GM18867 (cell line): ENCODE data around the gene PIEZO2.
A peak's percentile ranks its signal among the peaks of the same experiment; 100 is the strongest.

ENCODE experiments used
- ATAC-seq: cut with Tn5 transposase; IDR thresholded peaks from one replicate; pipeline ENCODE4 v1.9.1; 2021; ENCODE audit warnings: mild to moderate bottlenecking, moderate library complexity; ENCODE audit not compliant: unreplicated experiment

PIEZO2 gene

DNA sequence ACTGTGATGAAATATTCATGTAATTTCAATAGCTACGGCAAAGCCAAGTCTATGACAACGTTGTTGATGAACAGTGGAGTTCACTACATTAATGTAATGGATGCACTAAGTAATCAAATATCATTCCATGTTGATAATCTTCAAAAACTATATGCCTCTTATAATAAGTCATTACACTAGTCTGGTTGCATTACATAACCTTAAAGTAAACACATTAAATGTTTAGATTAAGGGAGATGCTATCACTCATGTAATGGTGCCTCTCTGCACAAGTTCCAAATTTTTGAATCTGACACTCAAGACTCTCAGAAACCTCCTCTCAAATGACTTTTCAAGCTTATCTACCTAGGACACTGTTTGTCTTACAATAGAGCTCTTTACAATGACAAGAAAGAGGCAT is 35.4 kb downstream of the PIEZO2 start:
- no peak for ATAC-seq

DNA sequence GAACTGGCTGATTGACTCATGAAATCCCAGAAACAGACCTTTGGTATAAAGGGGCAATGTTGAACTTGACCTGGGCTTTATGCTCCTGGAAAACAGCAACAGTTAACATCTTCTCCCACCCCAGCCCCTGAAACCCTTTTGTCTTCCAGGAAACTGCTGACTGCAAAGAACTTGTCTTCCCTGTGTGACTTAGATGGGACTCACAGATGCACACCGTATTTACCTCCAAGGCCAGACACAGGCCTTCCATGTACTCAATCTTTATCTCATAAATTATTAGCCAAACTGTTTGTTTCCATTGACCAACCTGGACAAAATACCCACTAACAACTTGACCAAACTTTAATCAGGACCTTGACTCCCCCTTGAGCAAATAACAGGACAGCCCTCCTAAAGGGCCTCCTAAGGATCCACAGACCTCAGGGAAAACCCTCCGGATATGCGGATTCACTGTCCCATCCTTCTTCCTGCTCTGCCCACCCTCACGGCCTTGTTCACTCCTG is 36.3 kb downstream of the PIEZO2 start:
- no peak for ATAC-seq

DNA sequence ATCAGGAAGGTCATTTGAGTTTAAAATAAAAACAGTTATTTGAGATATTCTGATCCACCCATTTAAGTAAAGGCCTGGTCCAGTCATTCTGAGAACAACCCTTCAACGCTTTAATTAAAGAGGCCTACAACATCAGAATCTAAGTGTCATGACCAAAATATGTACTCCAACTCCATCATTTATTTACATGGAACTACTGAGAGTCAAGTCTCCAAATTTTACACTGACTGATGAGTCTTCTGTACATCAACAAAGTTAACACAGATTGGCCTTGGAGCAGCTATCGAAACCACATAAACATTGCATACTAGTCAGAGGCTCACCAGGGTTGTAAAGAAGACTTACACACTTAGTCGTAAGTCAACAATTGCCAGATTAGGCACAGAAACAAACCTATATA is 37.1 kb downstream of the PIEZO2 start:
- ATAC-seq, result no peak

DNA sequence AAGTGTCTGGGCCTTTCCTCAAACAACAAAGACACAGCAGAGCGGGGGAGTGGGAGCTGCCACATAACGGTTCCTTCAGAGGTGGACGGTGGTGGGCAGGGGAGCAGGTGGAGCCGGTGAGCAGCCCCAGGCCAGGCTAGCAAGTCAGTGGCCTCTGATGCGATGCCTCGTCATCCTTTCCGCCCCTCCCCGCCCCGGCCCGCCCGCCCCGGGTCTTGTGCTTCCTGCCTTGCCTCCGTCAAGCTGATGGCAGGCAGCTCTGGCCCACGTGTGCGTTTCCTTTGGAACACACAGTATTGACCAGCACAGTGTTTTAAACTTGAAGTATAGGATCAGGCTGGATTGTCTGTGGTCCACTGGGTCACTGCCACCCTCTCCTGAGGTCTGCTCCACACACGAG is 38.9 kb downstream of the PIEZO2 start:
- no peak for ATAC-seq

DNA sequence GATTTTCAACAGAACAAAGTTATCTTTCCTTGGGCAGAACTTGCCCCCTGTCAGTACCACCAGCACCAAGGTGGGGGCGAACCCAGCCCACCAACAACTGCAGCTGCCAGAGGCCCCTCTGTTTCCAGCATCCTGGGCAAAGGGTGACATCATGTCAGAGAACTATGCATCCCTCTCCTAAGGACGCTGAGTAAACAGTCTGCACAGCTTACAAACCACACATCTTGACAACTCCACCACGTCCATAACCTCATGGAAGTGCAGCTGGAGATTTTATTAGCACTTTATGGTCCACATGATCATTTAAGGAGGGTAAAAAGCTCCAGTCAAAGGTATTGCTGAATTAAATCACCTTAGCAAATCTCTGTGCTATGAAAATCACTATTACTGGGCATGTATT is 40.4 kb downstream of the PIEZO2 start:
- ATAC-seq, result no peak

DNA sequence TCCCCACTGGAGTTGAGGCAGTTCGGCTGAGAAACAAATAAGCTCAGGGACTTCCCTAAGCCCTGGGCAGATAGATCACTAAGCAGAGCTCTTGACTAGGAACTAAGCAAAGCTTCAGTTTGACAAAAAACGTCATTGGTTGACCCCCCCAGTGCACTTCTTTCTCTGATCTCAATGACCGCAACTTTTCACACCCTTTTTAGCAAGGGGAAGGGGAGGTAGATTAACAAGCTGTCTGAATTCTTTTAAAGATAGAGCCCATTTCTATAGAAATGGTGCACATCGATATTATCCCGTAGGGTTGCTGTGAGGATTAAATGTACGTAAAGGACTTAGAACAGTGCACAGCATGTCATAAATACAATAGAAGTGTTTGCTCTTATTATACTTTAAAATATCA is 42.5 kb downstream of the PIEZO2 start:
- ATAC-seq, result no peak

DNA sequence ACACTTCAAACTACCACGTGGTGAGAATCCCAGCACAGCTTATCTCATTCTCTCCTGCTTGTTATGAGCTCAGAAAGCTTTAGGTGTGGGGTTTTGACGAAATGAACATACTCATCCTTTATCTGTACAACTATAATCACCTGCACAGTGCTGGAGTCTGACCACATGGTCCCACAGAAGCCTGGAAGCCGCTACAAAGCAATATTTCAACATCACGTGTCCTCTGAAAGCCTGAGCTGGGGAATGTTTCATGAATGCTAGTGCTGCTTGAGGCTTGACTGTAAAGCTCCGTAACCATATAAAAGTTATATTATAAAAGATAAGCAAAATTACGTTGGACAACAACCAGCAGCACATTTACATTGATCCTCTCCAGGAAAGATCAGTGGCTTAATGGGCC is 43.9 kb downstream of the PIEZO2 start:
- ATAC-seq, result no peak

DNA sequence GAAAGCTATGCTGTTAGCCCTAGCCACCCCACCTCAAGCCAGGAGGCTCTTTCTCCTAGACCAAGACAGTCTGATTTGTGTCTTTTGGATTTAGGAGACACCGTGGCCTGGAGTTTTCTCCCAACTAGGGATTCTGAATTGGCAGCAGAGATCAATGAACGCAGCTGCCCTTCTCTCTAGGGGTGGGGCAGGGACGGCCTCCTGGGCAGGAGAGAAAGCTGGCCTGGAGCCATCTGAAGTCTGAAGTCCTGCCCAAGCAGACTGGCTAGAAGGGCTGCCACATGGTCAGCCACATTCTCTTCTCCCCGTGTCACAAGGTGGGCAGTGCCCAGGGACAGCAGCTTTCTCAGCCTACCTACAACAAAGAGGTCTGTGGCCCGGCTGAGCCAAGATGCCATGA is 45.1 kb downstream of the PIEZO2 start:
- ATAC-seq, result no peak

DNA sequence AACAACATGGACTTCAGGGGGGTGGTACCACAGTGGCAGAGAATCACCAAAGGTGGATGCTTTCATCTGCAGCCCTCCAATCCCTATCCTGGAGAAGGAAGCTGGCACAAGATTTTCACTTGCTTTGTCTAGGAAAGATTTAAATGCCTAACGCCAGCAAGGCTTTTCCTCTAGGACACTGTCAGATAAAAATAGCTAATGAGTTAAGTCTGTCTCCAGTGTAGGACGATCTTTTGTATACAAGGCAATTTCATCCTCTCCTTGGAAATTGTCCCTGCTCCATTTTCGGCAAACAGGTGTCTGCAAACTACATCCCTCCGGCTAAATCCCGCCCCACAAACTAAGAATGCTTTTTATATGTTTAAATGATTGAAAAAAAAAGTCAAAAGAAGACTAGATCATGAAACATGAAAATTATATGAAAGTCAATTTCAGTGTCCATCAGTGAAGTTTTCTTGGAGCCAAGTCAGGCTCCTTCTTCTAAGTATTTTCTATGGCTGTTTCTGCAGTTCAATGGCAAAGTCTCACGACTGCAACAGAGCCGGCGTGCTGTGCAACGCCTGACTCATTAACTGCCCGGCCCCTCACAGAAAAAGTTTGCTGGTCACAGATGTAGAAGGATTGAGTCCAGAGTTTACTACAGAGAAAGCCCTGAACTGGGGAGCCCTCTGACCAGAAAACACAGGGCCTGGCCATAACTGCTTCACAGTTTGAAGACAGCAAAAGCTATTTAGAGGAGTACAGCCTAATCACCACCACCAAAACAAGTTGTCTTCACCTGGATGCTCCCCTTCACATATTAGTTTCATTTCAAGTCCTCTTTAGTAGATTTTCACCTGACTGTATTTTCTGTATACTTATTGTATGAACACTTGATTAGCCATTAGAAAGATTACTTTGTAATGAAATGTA is 52.3 kb downstream of the PIEZO2 start:
- ATAC-seq, result no peak

DNA sequence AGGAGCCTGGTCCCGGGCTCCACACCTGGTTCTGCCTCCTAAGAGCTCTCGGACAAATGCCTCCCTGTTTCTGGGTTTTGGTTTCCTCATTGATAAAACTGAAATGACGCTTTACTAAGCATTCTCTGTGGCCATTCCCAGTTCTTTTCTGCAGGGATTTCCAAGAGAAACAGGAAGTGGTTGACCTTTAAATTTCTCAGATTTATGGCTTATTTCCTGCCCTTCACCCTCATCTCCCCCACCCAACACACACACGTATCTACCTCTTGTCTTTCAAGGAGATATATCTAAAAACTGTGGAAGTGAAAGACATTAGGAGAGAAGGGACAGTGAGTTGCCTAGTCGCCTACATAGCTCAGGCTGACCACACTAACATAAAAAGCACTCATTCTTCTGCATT is 53.0 kb downstream of the PIEZO2 start:
- ATAC-seq, result no peak

DNA sequence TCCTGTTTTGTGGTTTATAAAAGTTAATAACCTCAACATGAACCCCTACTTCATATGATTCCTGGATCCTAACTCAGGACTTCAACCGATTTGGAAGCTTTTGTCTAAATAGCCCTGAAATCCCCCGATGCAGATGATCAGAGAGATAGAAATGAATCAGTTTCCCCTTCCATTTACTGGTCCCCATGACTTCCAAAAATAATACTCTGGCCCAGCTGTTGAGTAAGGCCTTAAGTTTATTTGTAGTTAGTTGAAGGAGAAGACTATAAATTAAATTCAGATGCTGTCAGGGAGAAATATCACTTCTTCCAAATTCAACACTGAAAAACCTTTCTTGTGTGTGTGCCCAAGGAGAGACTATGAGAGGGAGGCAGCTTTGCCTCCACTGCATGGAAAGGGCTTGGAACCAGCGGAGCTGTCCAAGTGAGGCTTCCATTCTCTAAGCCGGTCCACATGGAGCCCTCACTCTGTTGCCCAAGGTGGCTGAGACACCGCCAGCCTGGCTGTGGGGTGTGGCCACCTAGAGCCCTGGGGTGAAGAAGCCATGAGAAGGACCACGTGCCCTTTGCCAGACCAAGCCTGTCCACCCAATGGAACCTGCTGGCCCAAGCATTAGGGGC is 53.6 kb downstream of the PIEZO2 start:
- no peak for ATAC-seq

DNA sequence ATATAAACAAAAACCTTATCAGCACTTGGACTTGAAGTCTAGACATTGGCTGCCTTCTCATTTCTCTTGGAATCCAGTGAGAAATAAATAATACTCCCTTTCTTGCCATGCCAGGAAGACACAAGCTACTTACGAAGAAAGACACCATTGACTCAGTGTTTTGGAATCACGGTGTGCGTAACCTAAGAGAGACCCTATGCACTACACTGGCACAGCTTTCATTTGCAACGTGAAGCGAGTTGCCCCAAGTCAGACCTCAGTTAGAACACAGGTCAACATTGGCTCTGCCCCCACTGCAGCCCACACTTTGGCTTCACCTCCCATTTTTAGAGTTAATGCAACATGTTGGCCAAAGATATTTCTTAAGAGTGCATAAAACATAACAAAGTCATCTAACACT is 54.2 kb downstream of the PIEZO2 start:
- no peak for ATAC-seq

DNA sequence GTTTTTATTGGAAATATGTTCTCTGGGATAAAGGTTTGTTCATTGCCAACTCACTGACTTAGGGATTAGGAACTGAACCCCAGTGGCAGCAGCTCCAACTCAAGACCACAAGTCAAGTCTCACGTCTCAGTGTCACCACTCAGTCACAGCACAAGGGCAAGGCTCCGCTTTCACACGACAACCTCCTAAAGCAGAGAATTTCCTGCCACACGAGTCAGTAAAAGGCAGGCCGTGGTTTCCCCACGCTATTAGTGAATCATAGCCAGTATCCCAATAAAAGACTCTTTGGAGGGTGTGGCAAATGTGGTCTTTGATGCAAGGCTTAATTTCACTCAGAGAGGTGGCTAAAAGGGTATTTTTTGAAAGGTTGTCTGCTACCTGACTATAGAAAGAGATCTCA is 57.6 kb downstream of the PIEZO2 start:
- no peak for ATAC-seq

DNA sequence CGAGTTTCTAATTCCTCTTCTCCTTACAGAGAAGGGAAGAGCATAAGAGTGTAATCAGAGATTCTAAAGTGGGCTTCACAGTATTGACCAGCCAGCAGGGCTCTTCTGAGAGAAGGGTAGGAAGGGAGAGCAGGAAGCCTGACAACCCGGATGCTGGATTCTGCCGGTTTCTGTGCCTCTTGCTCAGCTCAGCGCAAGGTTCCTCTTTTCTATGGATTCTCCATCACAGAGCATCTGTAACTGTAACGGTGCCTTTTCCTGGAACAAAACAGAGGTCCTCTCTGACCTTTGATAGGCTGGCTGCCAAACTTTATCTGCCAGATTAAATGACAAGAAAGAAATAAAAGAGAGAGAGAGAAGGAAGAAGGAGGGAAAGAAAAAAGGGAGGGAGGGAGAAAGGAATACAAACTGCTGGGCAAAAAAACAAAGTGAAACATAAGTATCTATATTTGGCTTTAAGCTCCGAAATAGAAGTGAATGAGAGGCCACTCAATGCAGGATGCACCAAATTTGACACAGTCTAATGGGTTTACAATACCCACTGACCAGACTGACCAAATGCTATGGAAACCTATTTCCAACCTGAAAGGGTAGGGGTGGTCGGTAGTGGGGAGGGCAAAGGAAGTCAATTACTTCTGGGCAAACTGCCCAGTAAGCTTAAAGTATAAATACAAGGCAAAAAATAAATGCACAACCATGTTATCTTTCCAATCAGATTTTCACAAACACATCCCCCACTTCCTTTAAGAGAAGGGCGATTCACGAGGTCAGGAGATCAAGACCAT is 59.2 kb downstream of the PIEZO2 start:
- ATAC-seq, result no peak

DNA sequence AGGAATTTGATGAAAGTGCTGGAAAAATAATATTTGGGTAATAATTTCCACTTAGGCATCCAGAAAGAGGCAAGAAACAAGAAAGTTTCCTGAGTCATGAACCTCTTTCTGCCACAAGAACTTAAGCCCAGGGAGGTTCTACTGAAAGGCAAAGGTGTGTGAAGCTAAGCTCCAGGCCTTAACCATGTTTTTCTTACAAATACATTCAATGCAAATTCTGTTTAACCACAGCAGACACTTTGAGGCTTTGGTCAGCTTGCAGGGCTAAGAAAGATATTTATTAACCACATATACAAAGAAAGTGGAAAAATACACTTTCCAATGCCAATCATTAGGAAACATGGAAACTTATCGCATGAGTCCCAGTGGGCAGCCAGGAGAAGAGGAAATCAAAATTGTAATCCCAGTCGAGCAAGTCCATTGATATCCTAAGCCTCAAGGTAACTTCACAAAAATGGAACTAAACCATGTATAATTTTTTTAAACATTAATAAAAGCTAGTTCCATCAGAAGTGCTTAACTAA is 68.3 kb downstream of the PIEZO2 start:
- ATAC-seq, result peak; percentile 76

DNA sequence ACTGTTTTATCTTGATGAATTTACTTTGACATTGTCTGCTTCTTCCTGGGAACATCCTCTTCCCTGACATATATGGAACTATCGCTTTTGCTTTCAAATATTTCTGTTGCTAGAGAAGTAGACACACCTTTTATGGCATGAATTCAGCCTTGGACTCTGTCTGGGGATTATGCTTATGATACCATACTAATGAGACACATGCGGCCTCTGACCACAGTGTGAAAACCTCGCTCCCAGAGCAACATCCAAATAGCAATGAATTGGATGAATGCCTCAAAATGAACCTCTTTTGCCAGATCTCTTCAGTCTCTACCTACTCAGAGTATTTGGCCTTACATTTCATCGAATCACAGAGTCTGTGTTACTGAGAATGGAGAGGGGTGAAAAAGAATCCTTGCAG is 70.9 kb downstream of the PIEZO2 start:
- no peak for ATAC-seq

DNA sequence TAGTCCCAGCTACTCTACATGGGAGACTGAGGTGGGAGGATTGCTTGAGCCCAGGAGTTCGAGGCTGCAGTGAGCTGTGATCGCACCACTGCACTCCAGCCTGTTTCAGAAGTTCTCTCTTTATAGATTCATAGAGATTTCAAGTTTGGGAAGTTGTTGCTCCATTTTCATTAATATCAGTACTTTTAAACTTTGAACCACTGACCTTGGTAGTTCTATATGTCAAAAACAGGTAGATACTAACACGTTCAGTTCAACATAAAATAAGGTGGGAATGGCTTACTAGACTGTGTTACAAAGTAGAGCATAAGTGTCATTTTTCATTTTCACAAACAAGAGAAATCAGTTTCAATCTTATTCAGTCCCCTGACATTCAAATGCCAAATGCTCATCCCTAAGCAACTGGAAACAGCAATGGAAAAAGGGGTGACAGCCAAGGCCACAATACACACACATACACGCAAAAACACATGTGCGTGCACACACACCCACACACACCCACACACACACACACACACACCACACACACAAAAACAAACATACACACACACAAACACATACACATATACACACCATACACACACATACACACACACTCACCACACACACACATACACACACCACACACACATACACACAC is 71.7 kb downstream of the PIEZO2 start:
- ATAC-seq, result no peak

DNA sequence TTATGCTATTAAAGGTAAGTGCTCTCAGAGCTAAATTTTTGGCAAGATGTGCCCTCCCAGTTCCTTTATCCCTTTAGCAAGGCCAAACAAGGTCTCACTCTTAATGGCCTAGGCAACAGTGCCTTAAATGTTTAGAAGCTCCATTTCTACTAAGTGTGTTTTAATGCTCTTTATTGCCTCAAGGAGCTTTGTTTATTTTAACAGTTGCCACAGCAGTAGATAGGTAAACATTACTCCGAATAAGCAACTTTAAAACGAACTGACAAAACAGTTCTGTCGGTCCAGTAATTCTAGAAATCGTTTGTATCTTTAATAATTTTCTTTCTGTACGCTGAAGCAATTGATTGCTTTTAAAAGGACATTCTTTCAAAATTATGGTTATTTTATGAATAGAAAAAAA is 74.5 kb downstream of the PIEZO2 start:
- ATAC-seq, result no peak

DNA sequence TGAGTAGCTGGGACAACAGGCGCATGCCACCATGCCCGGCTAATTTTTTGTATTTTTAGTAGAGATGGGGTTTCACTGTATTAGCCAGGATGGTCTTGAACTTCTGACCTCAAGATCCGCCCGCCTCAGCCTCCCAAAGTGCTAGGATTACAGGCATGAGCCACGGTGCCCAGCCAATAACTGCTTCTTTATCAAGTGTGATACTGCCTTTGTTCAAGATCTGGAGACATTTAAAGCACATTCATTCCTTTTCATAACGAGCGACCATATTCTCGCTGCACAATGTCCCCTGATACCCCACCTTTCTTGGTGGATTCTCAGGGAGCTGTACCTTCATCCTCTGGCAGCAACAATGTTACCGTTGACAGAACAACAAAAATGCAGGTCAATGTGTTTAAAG is 75.4 kb downstream of the PIEZO2 start:
- ATAC-seq, result no peak

DNA sequence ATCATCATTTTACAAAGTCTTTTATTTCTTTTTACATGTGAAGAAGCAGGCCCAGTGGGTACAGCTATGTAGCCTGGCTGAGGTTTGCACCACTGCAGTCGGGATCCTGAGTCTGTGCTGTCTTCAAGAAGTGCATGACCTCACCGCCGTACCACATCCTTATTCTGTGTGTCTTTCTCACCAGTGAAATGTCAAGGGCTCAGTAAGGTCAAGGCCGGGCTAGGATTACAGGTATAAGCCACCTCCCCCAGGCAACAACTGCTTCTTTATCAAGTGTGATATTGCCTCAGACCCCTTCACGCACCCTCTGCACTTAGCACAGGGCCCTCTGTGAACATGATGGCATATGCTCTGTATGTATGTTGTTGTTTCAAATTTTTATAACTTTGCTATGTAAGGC is 76.7 kb downstream of the PIEZO2 start:
- ATAC-seq, result no peak

DNA sequence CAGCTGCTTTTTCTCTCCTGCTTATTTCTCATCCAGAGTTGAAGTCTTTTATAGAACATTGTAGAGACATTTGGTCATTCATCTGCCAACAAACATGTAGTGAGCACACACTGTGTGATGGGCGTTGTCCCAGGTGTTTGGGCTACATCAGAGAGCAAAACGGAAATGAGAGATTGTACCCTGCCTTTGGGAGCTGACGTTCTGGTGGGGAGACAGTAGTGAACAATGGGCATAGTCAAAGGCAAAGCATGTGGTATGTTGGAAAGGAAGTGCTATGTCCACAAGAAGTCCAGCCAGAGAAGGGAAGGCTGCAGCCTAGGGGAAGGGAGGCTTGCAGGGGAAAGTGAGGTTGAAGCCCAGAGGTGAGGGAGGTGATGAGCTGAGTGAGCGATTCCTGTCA is 78.1 kb downstream of the PIEZO2 start:
- ATAC-seq, result no peak
